Mucosa of stomach (tissue), 1 donor: ENCODE data around the gene ZGRF1.

Experiments
- H3K27me3 ChIP-seq: one replicate; pipeline ENCODE4 v1.7.0; 2013; ENCODE audit warnings: mild to moderate bottlenecking, low read length; ENCODE audit not compliant: control insufficient read depth, insufficient read depth
- H3K36me3 ChIP-seq: one replicate; pipeline ENCODE4 v1.7.0; 2013; ENCODE audit warnings: low read length; ENCODE audit not compliant: control insufficient read depth, insufficient read depth
- H3K4me1 ChIP-seq: one replicate; pipeline ENCODE4 v1.7.0; 2013; ENCODE audit warnings: mild to moderate bottlenecking, low read length; ENCODE audit not compliant: control insufficient read depth, insufficient read depth
- H3K4me3 ChIP-seq: one replicate; pipeline ENCODE4 v1.7.0; 2013; ENCODE audit warnings: low read length
- H3K9ac ChIP-seq: one replicate; pipeline ENCODE4 v1.7.0; 2013; ENCODE audit warnings: mild to moderate bottlenecking, low read length, moderate library complexity
- H3K9me3 ChIP-seq: one replicate; pipeline ENCODE4 v1.7.0; 2013; ENCODE audit warnings: mild to moderate bottlenecking, low read length, moderate library complexity; ENCODE audit not compliant: control insufficient read depth
- donor health status: Pancreatic carcinoma.

The ZGRF1 gene

GRCh38 chr4:112516471-112517066 is 120.1 kb downstream of the ZGRF1 start:
- Histone ChIP-seq H3K9ac (no peak overlapping the region), H3K4me3 (no peak overlapping the region), H3K4me1 (peaks cover 24% of the 10 kb centered on the region), H3K27me3 (peaks cover 98% of the 10 kb centered on the region), H3K36me3 (no peaks in the 10 kb centered on the region), H3K9me3 (peaks cover 8% of the 10 kb centered on the region)

GRCh38 chr4:112516066-112516470 is 120.6 kb downstream of the ZGRF1 start, which contains the start of gene NEUROG2:
Gene NEUROG2, minus strand, starts transcription at chr4:112516180. Its CDS starts 705 bp downstream, at chr4:112515475.
- no peaks in the 10 kb centered on the region for H3K36me3 ChIP-seq
- no peak within 1 kb of the TSS for H3K4me3 ChIP-seq
- H3K9me3 ChIP-seq, result peaks cover 8% of the 10 kb centered on the region
- peaks cover 98% of the 10 kb centered on the region for H3K27me3 ChIP-seq
- H3K9ac ChIP-seq, result no peak within 1 kb of the TSS
- peaks cover 20% of the 10 kb centered on the region for H3K4me1 ChIP-seq

GRCh38 chr4:112515198-112516065 is 121.3 kb downstream of the ZGRF1 start:
- Histone ChIP-seq H3K27me3 (peaks cover 98% of the 10 kb centered on the region), H3K9ac (no peak overlapping the region), H3K4me3 (no peak overlapping the region), H3K4me1 (peaks cover 19% of the 10 kb centered on the region), H3K36me3 (no peaks in the 10 kb centered on the region), H3K9me3 (peaks cover 8% of the 10 kb centered on the region)

DNA sequence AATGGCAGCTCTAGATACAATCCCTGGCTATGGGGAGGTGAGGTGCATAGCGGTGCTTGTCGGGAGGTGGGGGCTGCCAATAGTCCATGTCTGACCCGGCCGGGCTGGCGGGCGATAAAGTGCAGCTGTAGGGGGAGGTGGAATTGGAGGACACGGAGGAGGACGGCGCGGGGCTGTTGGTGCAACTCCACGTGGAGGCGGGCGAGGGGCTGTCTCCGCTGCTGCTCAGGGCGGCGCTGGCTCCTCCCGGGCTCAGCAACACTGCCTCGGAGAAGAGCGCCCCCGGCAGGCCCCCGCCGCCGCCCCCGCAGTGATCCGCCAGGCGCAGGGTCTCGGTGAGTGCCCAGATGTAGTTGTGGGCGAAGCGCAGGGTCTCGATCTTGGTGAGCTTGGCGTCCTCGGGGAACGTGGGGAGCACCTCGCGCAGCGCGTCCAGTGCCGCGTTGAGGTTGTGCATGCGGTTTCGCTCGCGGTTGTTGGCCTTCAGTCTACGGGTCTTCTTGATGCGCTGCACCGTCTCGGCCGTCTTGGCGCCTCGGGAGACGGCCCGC is 122.0 kb downstream of the ZGRF1 start:
- Histone ChIP-seq H3K4me3 (no peak overlapping the region), H3K4me1 (peaks cover 24% of the 10 kb centered on the region), H3K9me3 (peaks cover 3% of the 10 kb centered on the region), H3K36me3 (no peaks in the 10 kb centered on the region), H3K9ac (no peak overlapping the region), H3K27me3 (peaks cover 97% of the 10 kb centered on the region)

GRCh38 chr4:112513971-112514646 is 122.6 kb downstream of the ZGRF1 start:
- no peaks in the 10 kb centered on the region for H3K36me3 ChIP-seq
- peaks cover 28% of the 10 kb centered on the region for H3K4me1 ChIP-seq
- H3K9ac ChIP-seq, result no peak overlapping the region
- H3K27me3 ChIP-seq, result peaks cover 97% of the 10 kb centered on the region
- H3K4me3 ChIP-seq, result no peak overlapping the region
- H3K9me3 ChIP-seq, result no peaks in the 10 kb centered on the region

- Histone ChIP-seq H3K9ac (no peak overlapping the region), H3K36me3 (no peaks in the 10 kb centered on the region), H3K27me3 (peaks cover 92% of the 10 kb centered on the region), H3K9me3 (no peaks in the 10 kb centered on the region), H3K4me1 (peaks cover 28% of the 10 kb centered on the region), H3K4me3 (no peak overlapping the region)
These were observed 124.9 kb downstream of the ZGRF1 start for GRCh38 chr4:112511803-112512118.

DNA sequence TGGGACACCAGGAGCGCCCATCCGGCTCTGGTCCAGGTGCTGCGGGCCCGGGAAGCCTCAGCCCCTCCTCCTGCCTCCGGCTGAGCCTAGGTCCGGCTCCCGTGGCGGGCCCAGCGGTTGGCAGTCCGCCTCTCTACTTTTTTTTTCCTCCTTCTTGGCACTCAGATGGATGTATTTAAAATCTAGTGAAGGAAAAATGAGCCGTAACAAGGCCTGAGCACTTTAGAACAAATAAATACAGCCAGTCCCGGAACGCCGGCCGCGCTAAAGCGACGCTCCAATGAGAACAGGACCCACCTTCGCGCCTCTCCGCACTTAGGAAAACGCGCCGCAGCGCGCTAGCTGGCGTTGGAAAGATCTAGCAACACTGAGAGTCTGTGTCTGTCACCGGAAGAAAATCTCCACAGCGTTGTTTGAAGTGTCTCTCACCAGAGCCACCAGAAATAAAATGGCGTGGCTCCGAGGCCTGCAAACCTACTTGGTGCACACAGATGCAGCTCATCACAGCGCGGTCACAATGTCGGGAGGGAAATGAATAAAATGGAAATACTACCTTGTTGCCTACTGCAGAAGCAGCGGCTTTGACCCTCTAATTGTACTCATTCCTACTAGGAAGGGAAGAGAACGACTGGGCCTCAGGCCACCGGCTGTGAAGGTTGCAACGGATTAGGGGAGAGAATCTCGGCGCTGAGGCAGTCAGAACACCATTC is 125.5 kb downstream of the ZGRF1 start:
- Histone ChIP-seq H3K9ac (no peak overlapping the region), H3K4me3 (no peak overlapping the region), H3K4me1 (peaks cover 23% of the 10 kb centered on the region), H3K9me3 (no peaks in the 10 kb centered on the region), H3K27me3 (peaks cover 92% of the 10 kb centered on the region), H3K36me3 (no peaks in the 10 kb centered on the region)

DNA sequence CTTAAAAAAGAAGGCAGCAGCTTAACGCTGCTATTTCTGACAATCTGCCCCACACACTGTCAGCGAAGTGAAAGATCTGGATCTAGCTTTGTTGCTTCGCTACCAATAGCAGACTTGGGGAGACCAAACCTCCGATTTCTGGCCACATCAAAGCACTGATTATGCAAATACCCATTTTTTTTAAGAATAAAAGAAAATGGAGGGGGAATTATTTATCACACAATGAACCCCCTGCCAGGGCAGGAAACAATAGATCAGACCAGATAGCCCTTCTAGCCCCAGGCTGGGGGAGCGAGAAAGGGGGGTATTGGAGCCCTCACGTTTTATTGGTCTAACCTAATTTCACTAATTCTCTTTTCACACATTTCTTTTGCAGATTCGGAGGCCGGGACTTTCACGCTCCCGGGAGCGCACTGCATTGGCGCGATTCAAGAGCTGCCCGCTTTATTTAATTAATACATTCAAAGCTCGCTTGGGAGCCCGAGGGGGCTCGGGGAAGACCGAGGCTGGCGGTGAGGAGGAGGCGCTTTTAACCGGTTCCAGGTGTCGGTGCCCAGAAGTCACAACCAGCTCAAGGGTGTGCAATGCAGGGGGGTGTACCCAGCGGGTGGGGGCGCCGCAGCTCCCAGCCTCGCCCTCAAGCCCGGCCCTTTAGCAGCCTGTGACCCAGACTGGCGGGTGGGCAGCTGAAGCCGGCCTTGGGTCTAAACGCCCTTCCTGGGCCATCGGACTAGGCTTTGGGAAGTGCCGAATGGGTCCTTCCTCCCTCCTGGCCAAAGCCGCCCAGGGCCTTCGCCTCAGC is 126.2 kb downstream of the ZGRF1 start:
- Histone ChIP-seq H3K4me1 (peaks cover 20% of the 10 kb centered on the region), H3K36me3 (no peaks in the 10 kb centered on the region), H3K4me3 (no peak overlapping the region), H3K9me3 (no peaks in the 10 kb centered on the region), H3K27me3 (peaks cover 91% of the 10 kb centered on the region), H3K9ac (no peak overlapping the region)

- Histone ChIP-seq H3K4me1 (peaks cover 15% of the 10 kb centered on the region), H3K27me3 (peaks cover 81% of the 10 kb centered on the region), H3K36me3 (no peaks in the 10 kb centered on the region), H3K9me3 (no peaks in the 10 kb centered on the region), H3K9ac (no peak overlapping the region), H3K4me3 (no peak overlapping the region)
These were observed 127.2 kb downstream of the ZGRF1 start for GRCh38 chr4:112509243-112510141.

- Histone ChIP-seq H3K9me3 (no peaks in the 10 kb centered on the region), H3K4me3 (no peak overlapping the region), H3K4me1 (peaks cover 12% of the 10 kb centered on the region), H3K9ac (no peak overlapping the region), H3K27me3 (peaks cover 72% of the 10 kb centered on the region), H3K36me3 (no peaks in the 10 kb centered on the region)
These were observed 128.4 kb downstream of the ZGRF1 start for GRCh38 chr4:112508356-112508755.
